ENCODE results near the gene PPP6R2.

PPP6R2 gene

DNA sequence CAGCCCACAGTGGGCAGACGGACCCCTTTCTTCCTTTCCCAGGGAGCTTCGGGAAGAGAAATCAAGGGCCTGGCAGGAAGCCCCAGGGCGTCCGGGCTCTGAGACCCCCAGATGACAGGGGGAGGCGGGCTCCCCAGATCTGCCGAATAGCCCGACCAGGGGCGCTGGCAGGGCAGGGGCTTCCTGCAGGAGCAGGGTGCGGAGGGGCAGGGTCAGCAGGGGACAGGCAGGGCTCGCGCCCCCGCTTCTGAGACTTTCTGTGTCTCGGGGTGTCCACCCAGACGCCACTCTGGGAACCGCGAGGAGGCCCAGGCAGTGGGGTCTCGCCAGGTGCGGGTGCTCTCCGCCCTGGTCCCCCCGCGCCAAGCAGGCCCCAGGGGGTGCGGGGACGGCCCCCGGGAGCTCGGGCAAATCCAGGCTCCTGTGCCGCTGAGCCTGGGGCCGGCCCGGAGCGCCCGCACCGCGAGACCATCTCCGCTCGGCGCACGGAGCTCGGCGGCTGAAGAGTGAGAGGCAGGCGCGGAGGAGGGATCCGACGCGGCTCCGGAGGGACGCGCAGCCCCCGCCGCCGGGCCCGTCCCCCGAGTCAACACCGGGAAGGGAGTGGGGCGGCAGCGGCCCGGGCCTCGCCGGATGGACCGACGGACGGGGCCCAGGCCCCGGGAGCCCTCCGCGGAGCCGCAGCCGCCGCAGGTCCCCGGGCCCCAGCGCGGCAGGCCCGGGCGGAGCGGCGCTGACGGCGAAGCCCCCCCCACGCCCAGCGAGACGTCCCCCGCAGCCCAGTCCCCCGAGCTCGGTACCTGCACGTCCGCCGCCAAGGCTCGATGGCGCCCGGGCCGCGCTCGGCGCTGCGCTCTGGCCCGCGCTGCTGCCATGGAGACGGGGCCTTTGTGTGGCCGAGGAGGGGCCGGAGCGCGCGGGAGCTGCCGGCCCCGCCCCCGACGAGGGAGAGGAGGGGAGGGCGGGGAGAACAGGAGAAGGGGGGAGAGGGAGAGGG lies 36.1 kb upstream of the PPP6R2 start, which contains the start of gene PLXNB2:
TSS of gene PLXNB2 (minus strand) at position 894 of the 997 bp plus-strand sequence. CDS start 17,062 bp downstream, outside the sequence.
- DNase-seq: no peak

DNA sequence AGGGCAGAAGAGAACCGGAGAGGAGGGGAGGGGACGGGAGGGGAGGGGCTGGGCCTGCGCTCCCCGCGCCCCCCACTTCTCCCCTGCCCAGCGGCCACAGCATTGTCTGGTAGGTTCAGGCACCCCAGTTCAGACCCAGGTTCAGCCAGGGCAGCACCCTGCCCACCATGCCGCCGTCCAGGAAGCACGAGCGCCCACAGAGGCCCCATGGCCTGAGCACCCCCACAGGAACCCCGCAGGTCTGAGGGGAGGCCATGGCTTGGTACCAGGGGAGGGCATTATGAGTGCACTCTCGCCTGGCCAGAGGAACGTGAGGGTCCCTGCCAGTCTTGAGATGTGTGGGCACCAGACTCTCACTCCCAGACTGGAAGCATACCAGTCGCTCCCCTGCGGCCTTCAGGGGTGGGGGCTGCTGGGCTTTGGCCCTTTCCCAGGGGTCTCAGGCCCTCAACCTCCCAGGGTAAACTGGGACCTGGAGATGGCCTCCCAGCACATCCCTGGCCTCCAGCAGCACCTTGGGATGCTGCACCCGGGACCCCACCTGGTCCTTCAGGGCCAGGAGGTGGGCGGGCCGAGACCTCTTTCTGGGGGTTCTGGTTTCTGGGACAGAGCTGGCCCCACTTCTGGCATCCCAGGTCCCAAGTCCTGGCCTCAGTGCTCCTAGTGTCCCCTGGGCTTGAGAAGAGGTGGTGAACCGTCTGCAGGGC lies 35.1 kb upstream of the PPP6R2 start:
- DNase-seq: no peak

DNA sequence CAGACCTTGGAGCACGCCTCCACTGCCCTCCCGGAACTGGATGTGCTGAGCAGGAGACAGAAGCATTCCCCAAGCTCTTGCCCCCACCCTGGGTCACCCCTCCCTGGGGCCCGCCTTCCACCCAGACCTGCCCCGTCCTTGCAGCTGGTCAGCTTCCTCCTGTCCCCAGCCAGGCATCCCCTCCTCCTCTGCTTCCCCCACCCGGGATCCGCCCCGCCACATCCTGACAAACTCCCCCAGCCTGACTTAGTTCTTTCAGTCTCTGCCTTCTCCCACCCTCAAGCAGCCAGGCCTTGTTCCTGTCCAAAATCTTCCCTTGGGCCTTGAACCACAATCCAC lies 34.6 kb upstream of the PPP6R2 start:
- DNase-seq: no peak

DNA sequence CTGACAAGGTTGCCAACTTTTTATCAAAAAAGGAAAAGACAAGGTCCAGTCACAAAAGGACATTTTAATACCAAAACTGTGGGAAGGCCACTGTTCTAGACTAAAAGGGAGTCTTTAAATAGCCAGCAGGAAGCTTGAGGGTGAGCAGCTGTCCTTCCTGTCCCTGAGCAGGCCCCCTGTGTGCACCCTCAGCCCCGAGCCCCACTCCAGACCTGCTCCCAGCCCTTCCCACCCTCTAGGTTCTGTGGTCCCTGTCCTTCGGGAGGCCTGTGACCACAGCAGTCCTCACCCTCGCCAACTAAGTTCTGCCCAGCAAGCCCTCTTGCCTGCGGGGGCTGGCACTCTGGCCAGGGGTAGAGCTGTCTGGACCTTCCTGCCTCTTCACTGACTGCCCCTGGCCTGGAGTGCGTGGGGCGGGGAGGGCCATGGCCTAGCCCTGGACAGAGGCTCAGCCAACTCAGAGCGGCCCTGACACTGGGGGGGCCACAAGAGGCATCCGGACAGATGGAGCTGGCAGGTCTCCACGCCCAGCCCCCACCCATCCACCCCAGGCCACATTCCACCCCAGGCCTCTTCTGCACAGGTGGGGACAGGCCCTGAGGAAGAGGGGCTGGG lies 34.0 kb upstream of the PPP6R2 start:
- no peak for DNase-seq

DNA sequence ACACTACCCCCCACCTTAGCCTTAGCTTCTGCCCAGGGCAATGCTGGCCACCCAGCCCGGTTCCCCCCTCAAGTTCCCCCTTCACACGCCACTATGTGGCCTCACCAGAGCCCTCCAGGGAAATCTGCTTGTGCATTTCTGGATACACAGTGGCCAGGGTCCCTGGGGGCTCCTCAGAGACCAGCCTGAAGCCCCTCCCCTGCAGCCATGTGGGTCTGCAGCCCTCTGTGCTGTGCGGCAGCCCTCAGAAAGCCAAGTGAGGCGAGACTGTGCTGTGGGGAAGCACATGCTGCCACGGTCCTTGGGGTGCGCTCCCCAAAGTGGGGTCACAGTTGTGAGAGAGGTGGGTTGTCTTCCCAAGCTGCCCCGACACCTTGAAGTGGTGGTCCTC lies 33.5 kb upstream of the PPP6R2 start:
- no peak for DNase-seq

DNA sequence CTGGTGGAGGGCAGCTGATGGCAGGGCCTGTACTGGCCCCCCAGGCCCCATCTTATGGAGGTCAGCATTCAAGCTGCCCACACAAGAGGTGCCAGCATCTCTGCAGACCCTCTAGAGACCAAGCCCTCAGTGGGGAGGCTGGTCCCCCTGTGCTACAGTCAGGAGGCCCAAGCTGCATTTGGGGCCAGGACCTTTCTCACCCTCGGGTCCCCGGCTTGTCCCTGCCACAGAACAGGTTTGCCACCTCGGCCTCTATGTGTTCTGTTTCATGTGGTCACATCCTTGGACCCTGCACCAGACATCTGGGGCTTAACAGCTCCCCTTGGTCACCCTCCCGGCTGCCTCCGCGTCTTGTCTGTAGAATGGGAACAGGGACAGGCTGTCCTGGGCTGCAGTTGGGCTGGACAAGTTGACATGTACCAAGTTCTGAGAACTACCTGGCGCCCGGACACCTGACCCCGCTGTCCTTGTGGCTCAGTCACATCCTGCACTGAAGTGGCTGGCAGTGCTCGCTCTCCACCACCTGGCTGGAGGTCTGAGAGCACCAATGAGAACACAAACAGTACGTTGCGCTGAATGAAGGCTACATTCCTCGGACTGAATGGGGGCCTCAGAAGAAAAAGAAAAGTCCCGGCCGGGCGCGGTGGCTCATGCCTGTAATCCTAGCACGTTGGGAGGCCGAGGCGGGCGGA lies 33.0 kb upstream of the PPP6R2 start:
- DNase-seq: no peak

DNA sequence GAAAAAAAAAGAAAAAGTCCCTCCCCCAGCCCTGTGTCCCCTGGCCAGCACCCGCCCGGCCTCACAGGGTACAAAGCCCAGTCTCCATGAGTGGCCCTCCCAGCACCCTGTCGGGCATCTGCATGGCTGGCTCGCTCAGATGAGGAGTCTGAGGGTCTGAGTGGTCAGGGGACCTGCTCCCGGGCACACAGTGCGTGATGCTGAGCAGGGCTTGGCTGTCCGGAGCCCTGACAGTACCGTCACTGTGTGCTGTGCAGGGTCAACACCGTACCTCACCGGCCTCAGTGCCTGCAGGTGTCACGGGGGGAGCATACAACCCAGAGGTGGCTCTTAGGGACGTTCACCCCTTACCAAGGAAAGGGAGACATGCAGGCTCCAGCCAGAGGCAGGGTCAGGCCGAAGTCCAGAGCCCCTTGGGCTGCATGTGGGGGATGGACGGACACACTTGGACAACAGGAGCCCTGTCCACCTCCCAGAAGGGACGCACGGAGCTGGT lies 32.1 kb upstream of the PPP6R2 start:
- DNase-seq: no peak

DNA sequence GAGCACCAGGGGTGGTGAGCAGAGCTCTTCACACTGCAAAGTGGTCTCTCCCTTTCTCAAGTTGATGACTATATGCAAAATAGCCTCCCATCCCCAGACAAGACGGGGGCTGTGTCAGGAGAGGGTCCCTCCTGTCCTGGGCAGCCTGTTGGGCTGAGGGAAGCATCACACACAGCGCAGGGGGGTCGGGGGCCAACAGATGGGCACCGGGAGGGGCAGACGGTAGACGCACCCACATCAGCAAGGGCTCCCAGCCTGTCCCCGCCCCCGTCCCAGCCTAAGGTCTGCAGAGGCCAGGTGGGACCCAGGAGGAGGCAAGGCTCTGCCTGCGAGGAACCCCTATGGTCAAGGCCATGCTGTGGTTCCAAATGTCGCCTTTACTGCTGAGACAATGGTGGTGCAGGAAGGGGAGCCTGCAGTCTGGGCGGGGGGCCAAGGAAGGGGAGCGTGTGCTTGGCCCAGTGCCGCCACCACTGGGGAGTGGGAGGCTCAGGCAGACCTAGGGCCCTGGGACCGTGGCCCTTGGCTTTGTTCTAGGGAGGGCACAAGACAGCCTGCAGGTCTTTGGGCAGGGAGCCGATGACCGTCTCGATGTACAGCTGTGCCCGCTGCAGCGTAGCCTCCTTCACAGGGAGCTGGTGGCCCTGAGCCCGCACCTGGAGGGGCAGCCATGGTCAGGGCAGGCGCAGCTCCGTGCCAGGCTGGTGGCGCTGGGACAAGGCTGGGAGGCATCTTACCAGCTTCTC lies 31.3 kb upstream of the PPP6R2 start:
- DNase-seq: no peak

DNA sequence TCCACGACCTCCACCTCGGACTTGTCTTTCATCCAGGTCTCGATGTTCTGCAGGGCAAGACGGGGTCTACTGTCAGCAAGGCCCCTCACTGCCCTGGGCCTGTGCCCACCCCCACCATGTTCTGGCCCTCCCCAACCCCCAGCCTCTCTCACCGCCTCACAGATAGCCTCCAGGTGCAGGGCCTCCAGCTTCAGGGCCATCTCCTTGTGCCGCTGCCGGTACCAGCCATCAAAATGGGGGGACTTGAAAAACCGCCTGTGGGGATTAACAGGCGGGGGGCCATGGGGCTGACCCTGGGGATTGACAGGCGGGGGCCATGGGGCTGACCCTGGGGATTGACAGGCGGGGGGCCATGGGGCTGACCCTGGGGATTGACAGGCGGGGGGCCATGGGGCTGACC lies 30.8 kb upstream of the PPP6R2 start:
- no peak for DNase-seq

DNA sequence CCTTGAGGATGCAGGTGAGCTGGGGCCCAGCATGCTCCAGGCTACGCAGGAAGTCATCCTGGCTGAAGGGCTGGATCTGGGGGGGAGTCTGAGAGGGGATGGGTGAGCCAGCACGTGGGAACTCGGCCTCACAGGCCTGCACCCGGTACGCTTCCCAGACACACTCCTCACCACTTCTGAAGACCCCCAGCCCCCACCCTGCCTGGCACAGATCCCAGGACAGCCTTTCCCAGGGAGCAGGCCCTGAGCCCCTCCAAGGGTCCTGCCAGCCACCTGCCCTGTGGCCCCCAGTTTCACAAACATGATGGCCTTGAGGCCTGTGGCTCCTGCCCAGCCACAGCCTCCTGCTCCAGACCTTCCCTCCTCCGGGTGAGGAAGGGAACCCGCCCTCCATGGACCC lies 30.1 kb upstream of the PPP6R2 start:
- no peak for DNase-seq

DNA sequence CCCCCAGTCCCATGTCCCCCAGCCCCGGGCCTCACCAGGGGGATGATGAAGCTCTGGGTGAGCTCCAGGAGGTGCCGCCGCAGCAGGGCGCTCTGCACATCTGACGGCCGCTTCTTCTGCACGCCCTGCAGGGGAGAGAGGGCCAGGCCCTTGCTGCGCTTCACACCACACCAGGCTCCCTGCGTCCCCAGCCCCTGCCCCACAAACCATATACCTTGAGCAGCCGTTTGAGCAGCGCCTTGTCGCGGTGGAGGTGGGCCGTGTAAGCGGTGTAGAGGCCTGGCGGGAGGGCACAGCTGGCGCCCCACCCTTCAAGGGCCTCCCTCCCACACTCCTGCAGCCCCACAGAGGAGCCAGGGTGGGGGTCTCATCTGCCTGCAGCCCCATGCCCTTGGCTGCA lies 29.5 kb upstream of the PPP6R2 start:
- DNase-seq: no peak

DNA sequence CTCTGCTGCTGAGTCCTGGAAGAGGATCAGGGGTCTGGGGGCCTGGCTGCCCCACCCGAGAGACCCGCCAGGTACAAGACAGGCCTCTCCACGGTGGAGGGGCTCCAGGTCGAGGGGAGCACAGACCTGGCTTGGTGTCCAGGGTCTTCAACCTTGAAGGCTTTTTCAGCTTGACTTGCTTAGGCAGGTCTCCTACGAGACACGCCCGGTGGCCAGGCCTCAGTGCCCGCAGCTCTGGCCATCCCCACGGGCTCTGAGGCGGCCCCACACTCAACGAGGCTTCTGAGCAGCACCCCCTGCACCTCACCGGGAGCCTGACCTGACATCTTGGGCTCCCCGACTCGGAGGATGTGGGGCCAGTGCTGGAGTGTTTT lies 29.1 kb upstream of the PPP6R2 start:
- no peak for DNase-seq

DNA sequence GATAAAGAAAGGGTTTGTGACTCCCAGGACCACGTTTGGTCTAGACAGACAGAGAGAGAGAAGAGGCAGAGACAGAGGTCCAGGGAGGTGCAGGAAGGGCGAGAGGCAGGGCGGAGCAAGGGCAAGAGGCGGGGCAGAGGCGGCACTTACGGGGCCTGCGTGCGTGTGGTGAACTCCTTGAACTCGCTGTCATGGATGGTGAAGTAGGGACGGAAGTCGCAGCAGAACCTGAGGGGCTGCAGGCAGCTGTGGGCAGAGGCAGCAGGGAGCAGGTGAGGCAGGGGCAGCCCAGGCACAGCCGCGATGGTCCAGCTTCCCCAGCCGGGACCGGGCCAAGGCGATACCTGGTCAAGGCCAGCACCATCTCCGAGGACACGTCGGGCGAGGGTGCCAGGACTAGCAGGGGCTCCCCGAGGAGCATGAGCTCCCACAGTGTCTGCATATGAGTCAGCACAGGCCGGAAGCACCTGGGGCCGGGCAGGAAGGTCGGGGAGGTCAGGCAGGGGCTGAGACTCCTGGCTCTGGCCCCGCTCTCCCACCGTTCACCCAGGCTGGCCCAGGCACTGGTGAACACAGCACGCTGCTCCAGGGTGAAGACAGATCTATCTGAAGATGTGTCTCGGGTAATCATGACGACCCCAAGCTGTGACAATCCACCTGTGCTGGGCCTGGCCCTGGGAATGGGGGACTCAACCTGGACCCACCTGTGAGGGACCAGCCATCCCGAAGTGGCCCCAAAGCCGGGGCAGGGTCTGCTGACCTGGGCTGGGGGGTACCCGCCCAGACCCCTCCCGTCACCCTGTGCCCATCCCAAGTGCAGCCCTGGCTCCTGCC lies 28.5 kb upstream of the PPP6R2 start:
- peak; percentile 73 for DNase-seq

DNA sequence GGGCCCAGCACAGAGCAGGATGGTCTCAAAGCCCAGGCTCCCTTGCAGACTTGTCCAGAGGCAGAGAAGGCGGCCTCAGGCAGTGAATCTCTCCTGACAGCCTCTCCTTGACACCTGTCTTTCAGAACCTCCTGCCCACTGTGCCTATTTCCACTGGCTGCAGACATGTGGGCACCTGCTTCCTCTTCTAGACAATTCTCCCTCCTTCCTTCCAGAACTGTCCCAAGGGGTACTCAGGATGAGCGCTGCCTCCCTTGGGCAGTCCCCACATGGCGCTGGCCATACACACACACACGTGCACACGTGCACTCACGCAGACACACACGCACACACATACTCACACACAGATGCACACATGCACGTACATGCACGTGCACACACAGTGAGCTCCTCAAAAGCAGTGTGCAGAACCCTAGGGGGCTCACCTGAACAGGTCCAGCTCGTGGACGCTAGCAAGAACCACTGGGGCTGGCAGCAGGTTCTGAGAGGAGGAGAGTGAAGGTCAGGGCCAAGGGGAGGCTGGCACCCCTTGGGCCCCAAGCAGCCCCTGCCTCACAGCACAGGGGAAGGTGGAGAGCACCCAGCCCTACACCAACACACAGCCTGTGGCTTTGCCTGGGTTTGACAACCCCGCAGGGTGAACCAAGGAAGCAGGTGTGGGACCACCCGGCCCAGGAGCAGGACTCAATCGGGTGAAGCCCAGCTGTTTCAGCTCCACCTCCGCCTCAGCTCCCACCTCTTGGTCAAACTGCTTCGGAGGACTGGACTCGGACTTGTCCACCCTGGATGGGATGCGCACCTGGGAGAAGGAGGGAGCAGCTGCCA lies 27.6 kb upstream of the PPP6R2 start:
- no peak for DNase-seq

DNA sequence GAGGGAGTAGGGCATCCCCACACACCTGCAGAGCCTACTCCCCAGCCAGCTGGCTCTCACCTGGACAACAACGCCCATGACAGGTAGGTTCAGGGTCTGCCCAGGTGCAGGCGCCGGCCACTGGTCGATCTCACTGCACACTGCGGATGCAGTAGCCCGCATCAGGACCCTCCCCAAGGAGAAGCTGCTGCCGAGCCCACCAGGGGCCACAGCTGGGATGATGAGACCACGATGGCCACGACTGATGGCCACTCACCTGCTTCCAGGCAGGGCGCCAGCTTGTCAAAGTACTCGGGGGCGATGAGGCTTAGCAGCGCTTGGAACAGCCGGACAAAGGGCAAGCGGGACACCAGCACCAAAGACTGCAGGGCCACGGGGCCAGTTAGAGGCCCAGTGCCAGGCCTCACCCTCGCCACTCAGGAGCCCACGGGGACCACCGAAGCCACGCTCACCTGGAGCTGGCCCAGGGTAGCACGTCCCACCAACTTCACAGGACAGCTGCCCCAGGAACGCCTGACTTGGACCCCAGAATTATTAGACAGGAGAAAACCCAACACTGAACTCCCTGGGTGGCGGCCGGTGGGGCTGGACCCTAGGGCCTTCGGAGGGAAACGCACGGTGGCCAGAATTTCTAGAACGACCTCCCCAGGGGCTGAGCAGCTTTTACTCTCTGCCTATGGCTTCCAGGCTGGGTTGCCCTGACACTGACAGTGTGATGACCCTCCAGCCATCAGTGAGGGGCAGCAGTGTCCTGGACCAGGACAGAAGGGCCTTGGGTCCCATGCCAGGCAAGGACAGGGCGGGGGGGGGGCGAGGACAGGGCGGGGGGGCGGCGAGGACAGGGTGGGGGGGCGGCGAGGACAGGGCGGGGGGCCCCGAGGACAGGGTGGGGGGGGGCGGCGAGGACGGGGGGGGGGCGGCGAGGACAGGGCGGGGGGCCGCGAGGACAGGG lies 26.7 kb upstream of the PPP6R2 start:
- no peak for DNase-seq

DNA sequence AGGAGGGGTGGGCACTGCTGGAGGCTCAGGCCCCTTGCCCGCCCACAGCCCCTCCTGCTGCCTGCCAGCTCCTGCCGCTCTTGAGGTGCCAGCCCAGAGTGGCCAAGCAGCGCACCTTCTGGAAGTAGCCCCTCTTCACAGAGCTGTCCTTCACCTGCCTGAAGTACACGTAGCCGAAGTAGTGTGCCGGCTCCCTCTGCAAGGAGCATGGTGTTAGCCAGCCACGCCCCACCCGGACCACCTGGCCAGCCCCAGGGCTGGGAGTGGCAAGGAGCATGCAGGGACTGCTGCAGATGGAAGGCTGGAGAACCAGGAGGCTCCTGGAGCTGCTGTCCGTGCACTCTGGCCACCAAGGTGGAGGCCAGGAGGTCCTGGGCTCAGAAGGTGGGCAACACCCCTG lies 25.9 kb upstream of the PPP6R2 start:
- DNase-seq: no peak

DNA sequence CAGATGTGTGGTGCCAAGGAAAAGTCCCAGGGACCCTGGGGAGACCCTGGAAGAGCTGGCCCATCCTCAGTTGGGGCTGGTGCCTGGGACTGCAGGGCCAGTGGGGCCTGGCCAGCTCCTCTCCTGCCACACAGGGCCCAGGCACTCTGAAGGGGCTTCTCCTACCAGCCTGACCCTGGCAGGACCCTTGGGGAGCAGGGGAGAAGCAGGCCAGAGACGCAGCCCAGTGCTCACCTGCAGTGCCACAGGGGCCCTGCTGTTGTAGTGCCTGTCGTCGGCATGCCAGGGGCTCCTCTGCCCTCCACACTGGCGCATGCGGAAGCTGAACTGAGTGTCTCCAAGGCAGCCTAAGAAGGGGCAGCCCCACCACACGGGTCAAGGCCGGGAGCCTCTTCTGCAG lies 25.5 kb upstream of the PPP6R2 start:
- no peak for DNase-seq

DNA sequence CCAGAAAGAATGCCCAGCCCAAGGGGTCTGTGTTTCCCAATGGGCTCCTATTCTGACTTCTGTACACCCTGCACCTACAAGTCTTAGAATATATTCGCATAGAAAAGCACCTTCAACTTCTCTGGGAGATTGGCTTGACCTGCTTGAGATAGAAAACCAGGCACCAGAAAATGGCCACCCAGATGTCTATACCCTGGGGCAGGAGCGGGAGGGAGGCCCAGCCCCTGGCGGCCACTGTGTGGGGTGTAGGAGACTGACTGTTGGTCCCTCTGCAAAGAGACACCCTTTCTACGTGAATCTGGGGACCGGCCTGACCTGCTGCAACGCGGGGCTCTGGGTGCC lies 24.8 kb upstream of the PPP6R2 start:
- DNase-seq: no peak

DNA sequence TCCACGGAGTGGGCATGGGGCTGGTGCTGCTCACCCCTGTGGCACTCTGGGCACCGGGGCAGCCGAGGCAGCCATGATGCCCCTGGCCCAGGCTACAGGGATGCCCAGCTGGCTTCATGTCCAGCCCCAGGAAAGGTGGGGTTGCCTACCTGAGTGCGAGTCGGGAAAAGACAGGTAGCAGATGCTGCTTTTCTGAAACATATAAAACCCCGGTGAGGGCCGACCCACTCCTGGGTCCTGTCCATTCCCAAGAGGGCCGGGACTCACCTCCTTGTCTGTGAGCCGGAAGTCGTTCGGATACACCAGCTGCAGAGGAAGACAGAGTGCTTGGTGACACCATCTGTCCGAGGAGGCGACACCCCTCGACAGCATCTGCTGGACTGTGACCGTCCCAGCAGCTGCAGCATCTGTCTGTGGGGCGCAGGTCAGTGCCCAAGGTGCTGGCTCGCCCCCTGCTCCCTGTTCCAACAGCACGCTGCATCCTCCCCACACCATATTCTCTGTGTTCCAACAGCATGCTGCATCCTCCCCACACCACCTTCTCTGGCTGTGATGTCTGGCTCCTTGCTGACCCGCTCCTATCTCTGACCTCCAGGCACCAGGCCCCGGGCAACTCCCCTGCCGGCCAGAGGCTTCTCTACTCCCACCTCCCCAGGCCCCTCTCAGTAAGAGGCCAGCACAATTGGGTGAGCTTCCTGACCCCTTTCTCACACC lies 24.3 kb upstream of the PPP6R2 start:
- no peak for DNase-seq
